Suprapubic skin (tissue), 4 donors: ENCODE results near the gene ALOX12. TPM values are rescaled to one million over a fixed set of nuclear protein-coding genes. Genes with fewer than 3 reads are reported as not detected.
A peak's percentile ranks its signal among the peaks of the same experiment; 100 is the strongest.

ENCODE experiments used
- DNase-seq, 2 donors: peaks; one replicate each; pipeline ENCODE4 v3.0.0-alpha.2; 2019; ENCODE audit warnings: low spot score in 2 of 2
- H3K27ac ChIP-seq: fragments of 200-600 bp; sonication (generic); one replicate; pipeline ENCODE4 v1.5.1; 2019
- H3K27me3 ChIP-seq: fragments of 200-600 bp; sonication (generic); one replicate; pipeline ENCODE4 v1.5.1; 2019
- H3K36me3 ChIP-seq: fragments of 200-600 bp; sonication (generic); one replicate; pipeline ENCODE4 v1.5.1; 2019
- H3K4me1 ChIP-seq: fragments of 200-600 bp; sonication (generic); one replicate; pipeline ENCODE4 v1.5.1; 2019
- H3K4me3 ChIP-seq: fragments of 200-600 bp; sonication (generic); one replicate; pipeline ENCODE4 v1.5.1; 2019; ENCODE audit warnings: mild to moderate bottlenecking
- H3K9me3 ChIP-seq: fragments of 200-600 bp; sonication (generic); one replicate; pipeline ENCODE4 v1.5.1; 2019
- CTCF ChIP-seq, 2 donors: fragments of 200-600 bp in 1 of 2; fragments of 450-650 bp in 1 of 2; sonication (generic) in 1 of 2; IDR thresholded peaks; one replicate each; pipeline ENCODE4 v1.5.1; 2016 to 2019; ENCODE audit warnings: antibody characterized with exemption in 2 of 2, mild to moderate bottlenecking in 1 of 2, moderate library complexity in 1 of 2
- EP300 ChIP-seq: sonication (generic); formaldehyde crosslinking; IDR thresholded peaks from one replicate; pipeline ENCODE4 v1.6.1; 2017; ENCODE audit warnings: antibody characterized with exemption
- POLR2A ChIP-seq, 2 donors: fragments of 450-650 bp; IDR thresholded peaks; one replicate each; pipeline ENCODE4 v1.6.1; 2017; ENCODE audit warnings: antibody characterized with exemption in 2 of 2, mild to moderate bottlenecking in 2 of 2, moderate library complexity in 2 of 2
- POLR2AphosphoS5 ChIP-seq, 3 donors: sonication (generic); formaldehyde crosslinking; IDR thresholded peaks; one replicate each; pipeline ENCODE4 v1.6.1; 2017; ENCODE audit warnings: antibody characterized with exemption in 3 of 3
- WGBS: methylation state at CpG from one replicate; pipeline ENCODE4 v1.1.5; 2018; 5-methylcytosine and 5-hydroxymethylcytosine counted together
- total RNA-seq, 4 donors: library from RNA; depleted of rRNA; stranded (reverse); fragments of >200 nt; gene quantifications; one replicate each; pipeline ENCODE4 v1.1.0, GENCODE V29; 2016

Gene ALOX12
- total RNA-seq, 4 donors from 2014 or later = 9.8 to 34.4 (median 22.8) TPM

GRCh38 chr17:7010523-7010922 is 14.7 kb downstream of the ALOX12 start:
- WGBS = 89% methylated on average over 2 of the region's 2 CpGs
- H3K4me1 ChIP-seq = peaks cover 44% of the 10 kb centered on the region

GRCh38 chr17:7011415-7011814 is 15.6 kb downstream of the ALOX12 start:
- H3K27ac ChIP-seq = no peak overlapping the region
- H3K9me3 ChIP-seq = no peaks in the 10 kb centered on the region
- H3K36me3 ChIP-seq = peaks cover 13% of the 10 kb centered on the region
- H3K4me1 ChIP-seq = peaks cover 53% of the 10 kb centered on the region
- TF ChIP-seq POLR2A (IDR thresholded peaks at IDR 0.05) (no peak), CTCF (IDR thresholded peaks at IDR 0.05) (no peak), EP300 (no peak), POLR2AphosphoS5 (IDR thresholded peaks at IDR 0.05) (no peak)
- H3K4me3 ChIP-seq = peak overlapping the region; percentile 65
- WGBS = 39% methylated on average over 14 of the region's 14 CpGs
- H3K27me3 ChIP-seq = no peaks in the 10 kb centered on the region
- no peak for DNase-seq

More at GRCh38 chr17:7010523-7010922, 14.7 kb downstream of the ALOX12 start:
- Histone ChIP-seq H3K27me3 (no peaks in the 10 kb centered on the region), H3K9me3 (no peaks in the 10 kb centered on the region), H3K4me3 (no peak overlapping the region), H3K36me3 (peaks cover 16% of the 10 kb centered on the region), H3K27ac (no peak overlapping the region)
- DNase-seq = no peak
- TF ChIP-seq POLR2A (IDR thresholded peaks at IDR 0.05) (no peak), POLR2AphosphoS5 (IDR thresholded peaks at IDR 0.05) (no peak), CTCF (IDR thresholded peaks at IDR 0.05) (no peak), EP300 (no peak)

GRCh38 chr17:7011942-7012254 is 16.0 kb downstream of the ALOX12 start:
- 0% methylated on average over 6 of the region's 6 CpGs for WGBS
- peaks cover 13% of the 10 kb centered on the region for H3K36me3 ChIP-seq
- H3K4me3 ChIP-seq = peak overlapping the region; percentile 65
- H3K27ac ChIP-seq = peak overlapping the region; percentile 97
- no peak for DNase-seq
- H3K9me3 ChIP-seq = no peaks in the 10 kb centered on the region
- TF ChIP-seq POLR2A (IDR thresholded peaks at IDR 0.05) (no peak), POLR2AphosphoS5 (IDR thresholded peaks at IDR 0.05) (no peak), EP300 (no peak), CTCF (IDR thresholded peaks at IDR 0.05) (no peak)
- H3K4me1 ChIP-seq = peaks cover 58% of the 10 kb centered on the region
- H3K27me3 ChIP-seq = no peaks in the 10 kb centered on the region

- peak overlapping the region; percentile 65 for H3K4me3 ChIP-seq
- 1% methylated on average over 14 of the region's 75 CpGs for WGBS
- H3K27me3 ChIP-seq = no peaks in the 10 kb centered on the region
- peak in 1 of 2 donors; percentile 82 for TF ChIP-seq POLR2A (IDR thresholded peaks at IDR 0.05)
- TF ChIP-seq CTCF (IDR thresholded peaks at IDR 0.05) = peak; percentile 16 to 97
- TF ChIP-seq EP300 = no peak
- TF ChIP-seq POLR2AphosphoS5 (IDR thresholded peaks at IDR 0.05) = peak; percentile 43 to 98 (median 66)
- peak; percentile 98 to 99 for DNase-seq
- H3K36me3 ChIP-seq = peaks cover 12% of the 10 kb centered on the region
- H3K4me1 ChIP-seq = peaks cover 82% of the 10 kb centered on the region
- no peaks in the 10 kb centered on the region for H3K9me3 ChIP-seq
- peak overlapping the region; percentile 97 for H3K27ac ChIP-seq
Measured at GRCh38 chr17:7014261-7014994, 18.6 kb downstream of the ALOX12 start.

GRCh38 chr17:7014995-7015958 is 19.4 kb downstream of the ALOX12 start:
- Histone ChIP-seq H3K27ac (peak overlapping the region; percentile 97), H3K4me1 (peaks cover 80% of the 10 kb centered on the region), H3K36me3 (peaks cover 6% of the 10 kb centered on the region), H3K9me3 (no peaks in the 10 kb centered on the region), H3K4me3 (peak overlapping the region; percentile 65), H3K27me3 (no peaks in the 10 kb centered on the region)
- 21% methylated on average over 19 of the region's 56 CpGs for WGBS
- peak; percentile 93 for DNase-seq
- TF ChIP-seq EP300 (no peak), POLR2A (IDR thresholded peaks at IDR 0.05) (peak in 1 of 2 donors; percentile 72), CTCF (IDR thresholded peaks at IDR 0.05) (no peak), POLR2AphosphoS5 (IDR thresholded peaks at IDR 0.05) (peak in 1 of 3 donors; percentile 6)
